ENCODE data around the gene INSC.

DNA sequence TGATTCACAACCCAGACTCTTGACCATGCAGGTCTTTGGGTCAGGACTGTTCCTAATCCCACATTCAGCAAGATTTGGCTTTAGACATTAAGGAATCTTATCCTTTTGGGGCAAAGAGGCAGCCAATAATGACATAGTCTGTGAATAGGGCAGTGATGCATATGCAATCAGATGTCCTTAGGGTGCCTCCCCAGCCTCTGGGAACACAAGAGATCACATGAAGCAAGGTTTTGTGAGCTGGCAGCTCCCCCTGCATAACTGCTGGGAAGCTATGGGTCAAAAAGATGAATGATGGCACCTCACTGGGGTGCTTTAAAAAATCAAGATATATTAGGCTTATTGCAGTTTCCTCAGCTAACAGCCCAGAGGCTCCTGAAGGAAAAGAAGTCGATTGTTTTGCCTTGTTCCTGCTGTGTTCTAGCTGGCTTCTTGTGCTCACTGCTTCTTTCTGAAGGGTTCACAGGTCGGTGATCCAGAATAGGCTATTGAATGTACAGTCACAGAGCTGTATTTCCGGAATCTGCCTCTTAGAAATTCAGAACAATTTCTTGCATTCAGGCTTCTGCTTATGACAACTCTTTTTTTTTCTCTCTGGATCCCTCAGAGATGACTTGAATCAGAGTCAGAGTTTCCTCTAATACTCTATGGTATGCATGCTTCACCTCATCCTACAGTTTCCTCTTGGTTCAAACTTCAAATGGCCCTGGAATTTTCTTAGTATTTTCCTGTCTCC lies 31.7 kb downstream of the INSC start:
- TF ChIP-seq SPI1 (IDR thresholded peaks at IDR 0.05; ENCODE audit: low read depth, low read length): no peak
- no peak for TF ChIP-seq POLR2AphosphoS5 (IDR thresholded peaks at IDR 0.05; ENCODE audit: low read depth, low read length)
- TF ChIP-seq TAF1 (IDR thresholded peaks at IDR 0.05; ENCODE audit: low read depth, low read length): no peak
- no peak for TF ChIP-seq POLR2A (IDR thresholded peaks at IDR 0.05; ENCODE audit: low read depth, low read length)
- no peak for TF ChIP-seq PAX5 (IDR thresholded peaks at IDR 0.05; ENCODE audit: insufficient read depth, low read length, severe bottlenecking)
- TF ChIP-seq POU2F2 (IDR thresholded peaks at IDR 0.05; ENCODE audit: low read depth, low read length): no peak

Data from GM12891 (cell line).